ENCODE data around the gene ERICH6.

DNA sequence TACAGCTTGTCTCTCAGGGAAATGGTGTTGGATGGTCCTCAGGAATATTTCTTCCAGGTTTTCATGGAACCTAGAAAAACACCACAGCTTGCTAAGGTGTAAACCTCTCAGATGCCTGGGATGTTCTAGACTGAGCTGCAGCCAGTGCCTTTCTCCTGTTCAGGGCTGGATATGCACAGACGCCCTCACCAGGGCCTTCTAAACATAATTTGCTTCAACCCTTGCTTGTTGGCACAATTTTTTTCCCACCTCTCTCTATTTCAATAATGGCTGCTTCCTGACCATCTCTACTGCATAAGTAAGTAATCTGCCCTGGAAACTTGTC lies 31.0 kb upstream of the ERICH6 start:
- TF ChIP-seq TARDBP (IDR thresholded peaks at IDR 0.05), result no peak
- no peak for TF ChIP-seq FOXA1 (IDR thresholded peaks at IDR 0.05)
- no peak for TF ChIP-seq NFRKB (IDR thresholded peaks at IDR 0.05)
- no peak for TF ChIP-seq SUZ12 (IDR thresholded peaks at IDR 0.05)
- TF ChIP-seq LEF1 (IDR thresholded peaks at IDR 0.05; ENCODE audit: borderline replicate concordance), result no peak
- TF ChIP-seq FOXM1 (IDR thresholded peaks at IDR 0.05; ENCODE audit: borderline replicate concordance), result no peak
- no peak for TF ChIP-seq SP1 (IDR thresholded peaks at IDR 0.05)
- TF ChIP-seq ELF4 (IDR thresholded peaks at IDR 0.05), result no peak
- TF ChIP-seq PKNOX1 (IDR thresholded peaks at IDR 0.05), result no peak
- no peak for TF ChIP-seq FOXK2 (IDR thresholded peaks at IDR 0.05)
- no peak for TF ChIP-seq HDGF (IDR thresholded peaks at IDR 0.05; ENCODE audit: borderline replicate concordance)
- no peak for TF ChIP-seq BHLHE40 (IDR thresholded peaks at IDR 0.05; ENCODE audit: borderline replicate concordance)
- no peak for TF ChIP-seq ZNF384 (IDR thresholded peaks at IDR 0.05)
- TF ChIP-seq CTBP1 (IDR thresholded peaks at IDR 0.05; ENCODE audit: borderline replicate concordance), result no peak
